Neural progenitor cell (in vitro differentiated cells): ENCODE measurements around the gene RADIL. TPM values are rescaled to one million over a fixed set of nuclear protein-coding genes. Genes with fewer than 3 reads are reported as not detected.

ENCODE experiments used
- DNase-seq: peaks from one replicate; pipeline ENCODE4 v3.0.0-alpha.2; 2016; ENCODE audit warnings: low spot score
- H2AFZ ChIP-seq: fragments of 200-600 bp; sonication (generic); replicated peaks from 2 replicates; pipeline ENCODE4 v1.6.1; 2016; ENCODE audit warnings: antibody characterized with exemption
- H3F3A ChIP-seq: fragments of 200-600 bp; sonication (generic); 2 replicates; pipeline ENCODE4 v1.6.1; 2016; ENCODE audit warnings: antibody characterized with exemption, low read depth
- H3K27ac ChIP-seq: fragments of 200-600 bp; sonication (generic); 2 replicates; pipeline ENCODE4 v1.5.1; 2016; ENCODE audit warnings: mild to moderate bottlenecking
- H3K27me3 ChIP-seq: fragments of 200-600 bp; sonication (generic); 2 replicates; pipeline ENCODE4 v1.6.1; 2016; ENCODE audit warnings: mild to moderate bottlenecking, moderate library complexity
- H3K36me3 ChIP-seq: fragments of 200-600 bp; sonication (generic); 2 replicates; pipeline ENCODE4 v1.5.1; 2016
- H3K4me1 ChIP-seq: fragments of 200-600 bp; sonication (generic); 2 replicates; pipeline ENCODE4 v1.6.1; 2016; ENCODE audit warnings: mixed run types
- H3K4me2 ChIP-seq: fragments of 200-600 bp; sonication (generic); 2 replicates; pipeline ENCODE4 v1.6.1; 2016
- H3K4me3 ChIP-seq: fragments of 200-600 bp; sonication (generic); 2 replicates; pipeline ENCODE4 v1.5.1; 2016
- H3K79me2 ChIP-seq: fragments of 200-600 bp; sonication (generic); 2 replicates; pipeline ENCODE4 v1.6.1; 2016; ENCODE audit warnings: low read depth
- H3K9ac ChIP-seq: fragments of 200-600 bp; sonication (generic); 2 replicates; pipeline ENCODE4 v1.6.1; 2016
- H3K9me3 ChIP-seq: fragments of 200-600 bp; sonication (generic); 2 replicates; pipeline ENCODE4 v1.5.1; 2016; ENCODE audit warnings: low read depth
- H4K20me1 ChIP-seq: fragments of 200-600 bp; sonication (generic); 2 replicates; pipeline ENCODE4 v1.6.1; 2016; ENCODE audit warnings: low read depth
- H3K27ac Mint-ChIP-seq: 3 replicates; pipeline ENCODE4 v1.8.0; 2021; ENCODE audit warnings: mixed read lengths
- H3K27me3 Mint-ChIP-seq: 2 replicates; pipeline ENCODE4 v1.8.0; 2022; ENCODE audit warnings: low read depth, mild to moderate bottlenecking, inconsistent platforms, moderate library complexity, mixed read lengths; ENCODE audit not compliant: insufficient read depth
- H3K36me3 Mint-ChIP-seq: 3 replicates; pipeline ENCODE4 v1.8.0; 2021; ENCODE audit warnings: mixed read lengths
- H3K4me1 Mint-ChIP-seq: 3 replicates; pipeline ENCODE4 v1.8.0; 2021; ENCODE audit warnings: mixed read lengths
- H3K4me3 Mint-ChIP-seq: 3 replicates; pipeline ENCODE4 v1.8.0; 2021; ENCODE audit warnings: mild to moderate bottlenecking, moderate library complexity, mixed read lengths
- H3K9me3 Mint-ChIP-seq: 3 replicates; pipeline ENCODE4 v1.8.0; 2020; ENCODE audit warnings: mixed read lengths
- CTCF ChIP-seq: fragments of 200-600 bp; sonication (generic); IDR thresholded peaks from 2 replicates; pipeline ENCODE4 v1.5.1; 2017; ENCODE audit warnings: antibody characterized with exemption, mild to moderate bottlenecking
- EZH2 ChIP-seq: fragments of 200-600 bp; sonication (generic); IDR thresholded peaks from 2 replicates; pipeline ENCODE4 v1.6.1; 2017; ENCODE audit warnings: antibody characterized with exemption, mild to moderate bottlenecking, moderate library complexity
- EZH2phosphoT487 ChIP-seq: fragments of 200-600 bp; sonication (generic); IDR thresholded peaks from 2 replicates; pipeline ENCODE4 v1.6.1; 2017; ENCODE audit warnings: antibody characterized with exemption
- total RNA-seq: library from RNA; depleted of rRNA; stranded (reverse); fragments of >200 nt; gene quantifications from 2 replicates; pipeline ENCODE4 v1.2.3, GENCODE V29; 2015; ENCODE audit warnings: low replicate concordance

Gene RADIL
- total RNA-seq, 1 donor from 2014 or later, result 3.1 TPM

GRCh38 chr7:4790078-4790465, 93.4 kb downstream of the RADIL start:
- H3K36me3 Mint-ChIP-seq, result peaks cover 8% of the 10 kb centered on the region
- DNase-seq, result no peak
- Histone ChIP-seq H3K27ac (no peak overlapping the region), H4K20me1 (no peaks in the 10 kb centered on the region), H3K79me2 (no peaks in the 10 kb centered on the region), H3F3A (no peaks in the 10 kb centered on the region), H3K4me3 (no peak overlapping the region), H2AFZ (no peak overlapping the region), H3K9me3 (no peaks in the 10 kb centered on the region), H3K36me3 (no peaks in the 10 kb centered on the region), H3K27me3 (no peaks in the 10 kb centered on the region), H3K4me2 (no peak overlapping the region), H3K9ac (no peak overlapping the region), H3K4me1 (no peaks in the 10 kb centered on the region)
- H3K4me3 Mint-ChIP-seq, result no peak overlapping the region
- H3K4me1 Mint-ChIP-seq, result peaks cover 11% of the 10 kb centered on the region
- H3K27me3 Mint-ChIP-seq, result no peaks in the 10 kb centered on the region
- peak overlapping the region; percentile 37 for H3K27ac Mint-ChIP-seq
- TF ChIP-seq EZH2phosphoT487 (no peak), CTCF (no peak), EZH2 (no peak)
- no peaks in the 10 kb centered on the region for H3K9me3 Mint-ChIP-seq

GRCh38 chr7:4789194-4790077, 94.1 kb downstream of the RADIL start:
- Histone ChIP-seq H3K36me3 (no peaks in the 10 kb centered on the region), H4K20me1 (no peaks in the 10 kb centered on the region), H3K9ac (no peak overlapping the region), H3K79me2 (no peaks in the 10 kb centered on the region), H3K4me3 (no peak overlapping the region), H3K27me3 (no peaks in the 10 kb centered on the region), H2AFZ (no peak overlapping the region), H3F3A (no peaks in the 10 kb centered on the region), H3K4me2 (no peak overlapping the region), H3K9me3 (no peaks in the 10 kb centered on the region), H3K27ac (no peak overlapping the region), H3K4me1 (no peaks in the 10 kb centered on the region)
- no peak for DNase-seq
- Mint-ChIP-seq H3K27ac (no peak overlapping the region), H3K4me1 (peaks cover 8% of the 10 kb centered on the region), H3K9me3 (no peaks in the 10 kb centered on the region), H3K4me3 (no peak overlapping the region), H3K27me3 (no peaks in the 10 kb centered on the region), H3K36me3 (peaks cover 6% of the 10 kb centered on the region)
- TF ChIP-seq CTCF, result no peak
- TF ChIP-seq EZH2phosphoT487, result no peak
- no peak for TF ChIP-seq EZH2

- H3K27me3 Mint-ChIP-seq, result no peaks in the 10 kb centered on the region
- H3K27me3 ChIP-seq, result no peaks in the 10 kb centered on the region
- DNase-seq, result no peak
- no peak overlapping the region for H3K4me3 Mint-ChIP-seq
- H3F3A ChIP-seq, result no peaks in the 10 kb centered on the region
- no peak overlapping the region for H2AFZ ChIP-seq
- H3K4me1 Mint-ChIP-seq, result peaks cover 3% of the 10 kb centered on the region
- H3K36me3 ChIP-seq, result no peaks in the 10 kb centered on the region
- no peaks in the 10 kb centered on the region for H3K9me3 Mint-ChIP-seq
- no peak overlapping the region for H3K4me3 ChIP-seq
- no peaks in the 10 kb centered on the region for H4K20me1 ChIP-seq
- no peak for TF ChIP-seq CTCF
- TF ChIP-seq EZH2, result no peak
- TF ChIP-seq EZH2phosphoT487, result no peak
- H3K79me2 ChIP-seq, result no peaks in the 10 kb centered on the region
- no peaks in the 10 kb centered on the region for H3K9me3 ChIP-seq
- H3K4me2 ChIP-seq, result no peak overlapping the region
- H3K4me1 ChIP-seq, result no peaks in the 10 kb centered on the region
- H3K27ac ChIP-seq, result no peak overlapping the region
- H3K9ac ChIP-seq, result no peak overlapping the region
- H3K27ac Mint-ChIP-seq, result no peak overlapping the region
- H3K36me3 Mint-ChIP-seq, result no peaks in the 10 kb centered on the region
Measured at GRCh38 chr7:4788627-4789189, 94.8 kb downstream of the RADIL start.
